SK-N-SH (cell line): ENCODE results near the gene AFG3L2. TPM values are rescaled to one million over a fixed set of nuclear protein-coding genes. Genes with fewer than 3 reads are reported as not detected.

Source experiments
- CTCF ChIA-PET: fragments of 300-600, 350-600 bp; formaldehyde crosslinking; extraction: SDS; loops from one replicate; lab custom pipeline; 2021; lab: Yijun Ruan, JAX
- POLR2A ChIA-PET: fragments of 350-600 bp; sonication (Branson Sonifier 250); formaldehyde crosslinking; extraction: SDS; loops from one replicate; lab custom pipeline; 2020; ENCODE audit warnings: antibody characterized with exemption, inconsistent platforms; lab: Yijun Ruan, JAX
- DNase-seq: peaks from one replicate; pipeline ENCODE4 v3.0.0; 2012
- H2AFZ ChIP-seq: fragments of 200-600 bp; sonication (generic); 2 replicates; pipeline ENCODE4 v1.8.1; 2016; ENCODE audit warnings: antibody characterized with exemption, mild to moderate bottlenecking, low read depth
- H3F3A ChIP-seq: fragments of 200-600 bp; sonication (generic); replicated peaks from 2 replicates; pipeline ENCODE3; 2016; ENCODE audit warnings: antibody characterized with exemption, mild to moderate bottlenecking; ENCODE audit not compliant: insufficient read depth
- H3K27ac ChIP-seq, 2 experiments: fragments of 200-500 bp in 1 of 2; fragments of 200-600 bp in 1 of 2; sonication (Bioruptor generic) in 1 of 2; sonication (generic), shearing (Covaris generic) in 1 of 2; 2 replicates each; pipeline versions ENCODE4 v1.5.1 to v1.6.1; 2014 to 2016; ENCODE audit warnings: low read depth in 2 of 2, inconsistent platforms in 1 of 2, low read length in 1 of 2, mild to moderate bottlenecking in 1 of 2, mixed read lengths in 1 of 2
- H3K27me3 ChIP-seq: fragments of 200-600 bp; sonication (generic), shearing (Covaris generic); 2 replicates; pipeline ENCODE4 v1.6.1; 2016; ENCODE audit warnings: mixed run types; ENCODE audit not compliant: insufficient read depth
- H3K36me3 ChIP-seq, 2 experiments: fragments of 200-500 bp in 1 of 2; fragments of 200-600 bp in 1 of 2; sonication (Bioruptor generic) in 1 of 2; sonication (generic) in 1 of 2; replicated peaks in 1 of 2; 2 replicates each; pipeline versions ENCODE3 to v1.5.1; 2014 to 2016; ENCODE audit warnings: low read length in 1 of 2, mild to moderate bottlenecking in 1 of 2; ENCODE audit not compliant: insufficient read depth in 2 of 2, control insufficient read depth in 1 of 2
- H3K4me1 ChIP-seq, 2 experiments: fragments of 200-500 bp in 1 of 2; fragments of 200-600 bp in 1 of 2; sonication (Bioruptor generic) in 1 of 2; sonication (generic), shearing (Covaris generic) in 1 of 2; 2 replicates each; pipeline versions ENCODE4 v1.5.1 to v1.6.1; 2014 to 2016; ENCODE audit warnings: low read depth in 1 of 2, low read length in 1 of 2, mixed run types in 1 of 2; ENCODE audit not compliant: insufficient read depth in 2 of 2, control insufficient read depth in 1 of 2
- H3K4me2 ChIP-seq: fragments of 200-600 bp; sonication (generic), shearing (Covaris generic); 2 replicates; pipeline ENCODE4 v1.6.1; 2017; ENCODE audit warnings: mixed run types
- H3K4me3 ChIP-seq, 2 experiments: fragments of 200-500 bp in 1 of 2; fragments of 200-600 bp in 1 of 2; sonication (Bioruptor generic) in 1 of 2; sonication (generic), shearing (Covaris generic) in 1 of 2; 2 replicates each; pipeline versions ENCODE4 v1.5.1 to v1.8.1; 2014 to 2016; ENCODE audit warnings: low read depth in 2 of 2, inconsistent platforms in 1 of 2, low read length in 1 of 2, mild to moderate bottlenecking in 1 of 2, mixed read lengths in 1 of 2, moderate library complexity in 1 of 2
- H3K79me2 ChIP-seq: fragments of 200-600 bp; sonication (generic); 2 replicates; pipeline ENCODE4 v1.8.1; 2017; ENCODE audit warnings: mild to moderate bottlenecking; ENCODE audit not compliant: insufficient read depth
- H3K9ac ChIP-seq: fragments of 200-600 bp; sonication (generic); 2 replicates; pipeline ENCODE4 v1.6.1; 2017; ENCODE audit warnings: mixed run types
- H3K9me2 ChIP-seq: fragments of 200-600 bp; sonication (generic); 2 replicates; pipeline ENCODE4 v1.6.1; 2017; ENCODE audit warnings: mixed run types
- H3K9me3 ChIP-seq: fragments of 200-600 bp; sonication (generic); 2 replicates; pipeline ENCODE4 v1.6.1; 2017; ENCODE audit warnings: mixed run types, mild to moderate bottlenecking, moderate library complexity
- H4K20me1 ChIP-seq: fragments of 200-600 bp; sonication (generic); 2 replicates; pipeline ENCODE4 v1.6.1; 2017; ENCODE audit warnings: mild to moderate bottlenecking, mixed run types; ENCODE audit not compliant: insufficient read depth
- CHD2 ChIP-seq: fragments of 150-350 bp; IDR thresholded peaks from 2 replicates; pipeline ENCODE4 v1.6.1; 2018; ENCODE audit warnings: low read length; ENCODE audit not compliant: partially characterized antibody
- EZH2phosphoT487 ChIP-seq: fragments of 200-600 bp; sonication (generic); IDR thresholded peaks from 2 replicates; pipeline ENCODE4 v1.6.1; 2017; ENCODE audit warnings: low read depth, mixed run types, mild to moderate bottlenecking, antibody characterized with exemption, moderate library complexity, borderline replicate concordance
- GABPA ChIP-seq: IDR thresholded peaks from 2 replicates; pipeline ENCODE4 v1.4.0; 2012; ENCODE audit warnings: low read depth, mild to moderate bottlenecking
- RCOR1 ChIP-seq: fragments of 150-350 bp; IDR thresholded peaks from 2 replicates; pipeline ENCODE4 v1.6.1; 2017; ENCODE audit warnings: antibody characterized with exemption, low read length
- RXRA ChIP-seq: IDR thresholded peaks from 2 replicates; pipeline ENCODE4 v1.4.0; 2012; ENCODE audit warnings: low read depth, mild to moderate bottlenecking, borderline replicate concordance
- YY1 ChIP-seq: IDR thresholded peaks from 2 replicates; pipeline ENCODE4 v1.4.0; 2012; ENCODE audit warnings: low read depth, mild to moderate bottlenecking
- WGBS: methylation state at CpG from one replicate; pipeline ENCODE4 v1.1.6; 2017; ENCODE audit warnings: low lambda C conversion rate; 5-methylcytosine and 5-hydroxymethylcytosine counted together
- polyA plus RNA-seq, 3 experiments: library from polyadenylated mRNA; depleted of rRNA; stranded (reverse); fragments of >200 nt; gene quantifications; 2 replicates each; pipeline ENCODE4 v1.2.3, GENCODE V29; 2012
- TF ChIP-seq, protein P1 (sequence below): fragments of 200-600 bp; sonication (generic); IDR thresholded peaks from 2 replicates; pipeline ENCODE4 v1.6.1; 2017; ENCODE audit warnings: antibody characterized with exemption, mild to moderate bottlenecking, moderate library complexity
- TF ChIP-seq, protein P2 (sequence below): IDR thresholded peaks from 2 replicates; pipeline ENCODE4 v1.6.1; 2012; ENCODE audit warnings: mild to moderate bottlenecking, low read depth, low read length, moderate library complexity
- TF ChIP-seq, protein P3 (sequence below): IDR thresholded peaks from 2 replicates; pipeline ENCODE4 v1.4.0; 2012; ENCODE audit warnings: low read depth, borderline replicate concordance
- TF ChIP-seq, protein P4 (sequence below): IDR thresholded peaks from 2 replicates; pipeline ENCODE4 v1.4.0; 2012; ENCODE audit warnings: low read depth

The AFG3L2 gene
- polyA plus RNA-seq, 1 of the 3 experiments (the other 2 are of a cell fraction): 26.0 TPM

DNA sequence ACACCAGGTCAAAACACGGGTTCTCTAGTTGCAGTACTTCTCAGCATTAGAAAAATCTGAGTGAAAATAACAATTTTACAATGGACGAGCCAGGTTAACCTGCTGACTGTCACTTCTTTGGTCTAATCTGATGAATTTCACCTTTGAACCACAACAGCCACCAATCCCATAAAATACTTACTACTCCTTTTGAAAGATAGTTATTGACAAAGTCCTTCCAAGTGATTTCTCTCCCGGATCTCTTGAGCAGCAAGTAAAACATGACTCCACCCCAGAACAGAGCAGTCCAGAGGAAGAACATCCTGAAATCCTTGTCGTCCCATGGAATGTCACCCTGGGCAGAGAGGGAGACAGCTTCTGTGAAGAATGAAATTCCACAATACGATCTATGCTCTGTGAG, 10.2 kb downstream of the AFG3L2 start:
- H3K9me2 ChIP-seq: no peaks in the 10 kb centered on the region
- ChIA-PET CTCF (interaction anchor here (1.6 kb wide), 1 partner anchor 39 kb away, joined by 4 read pairs; no protein-coding TSS in a partner anchor), POLR2A (no interaction called here)
- no peak overlapping the region for H3K9ac ChIP-seq
- DNase-seq: no peak
- peaks cover 46 to 47% of the 10 kb centered on the region in 2 experiments for H3K36me3 ChIP-seq
- H3F3A ChIP-seq: peaks cover 5% of the 10 kb centered on the region
- H3K4me2 ChIP-seq: no peak overlapping the region
- no peak overlapping the region for H3K27ac ChIP-seq
- H3K79me2 ChIP-seq: peaks cover 50% of the 10 kb centered on the region
- no peaks in the 10 kb centered on the region for H3K9me3 ChIP-seq
- no peak overlapping the region for H2AFZ ChIP-seq
- no peak overlapping the region for H3K4me3 ChIP-seq
- no peaks in the 10 kb centered on the region for H3K27me3 ChIP-seq
- peaks cover 0 to 8% of the 10 kb centered on the region in 2 experiments; a peak in 2 of 4 replicates for H3K4me1 ChIP-seq
- WGBS: 95% methylated on average over 5 of the region's 5 CpGs
- H4K20me1 ChIP-seq: no peaks in the 10 kb centered on the region; the same call in 1 of the 2 replicates
- TF ChIP-seq, protein P1, sequence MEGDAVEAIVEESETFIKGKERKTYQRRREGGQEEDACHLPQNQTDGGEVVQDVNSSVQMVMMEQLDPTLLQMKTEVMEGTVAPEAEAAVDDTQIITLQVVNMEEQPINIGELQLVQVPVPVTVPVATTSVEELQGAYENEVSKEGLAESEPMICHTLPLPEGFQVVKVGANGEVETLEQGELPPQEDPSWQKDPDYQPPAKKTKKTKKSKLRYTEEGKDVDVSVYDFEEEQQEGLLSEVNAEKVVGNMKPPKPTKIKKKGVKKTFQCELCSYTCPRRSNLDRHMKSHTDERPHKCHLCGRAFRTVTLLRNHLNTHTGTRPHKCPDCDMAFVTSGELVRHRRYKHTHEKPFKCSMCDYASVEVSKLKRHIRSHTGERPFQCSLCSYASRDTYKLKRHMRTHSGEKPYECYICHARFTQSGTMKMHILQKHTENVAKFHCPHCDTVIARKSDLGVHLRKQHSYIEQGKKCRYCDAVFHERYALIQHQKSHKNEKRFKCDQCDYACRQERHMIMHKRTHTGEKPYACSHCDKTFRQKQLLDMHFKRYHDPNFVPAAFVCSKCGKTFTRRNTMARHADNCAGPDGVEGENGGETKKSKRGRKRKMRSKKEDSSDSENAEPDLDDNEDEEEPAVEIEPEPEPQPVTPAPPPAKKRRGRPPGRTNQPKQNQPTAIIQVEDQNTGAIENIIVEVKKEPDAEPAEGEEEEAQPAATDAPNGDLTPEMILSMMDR: no peak
- no peak for TF ChIP-seq RXRA
- TF ChIP-seq, protein P2, sequence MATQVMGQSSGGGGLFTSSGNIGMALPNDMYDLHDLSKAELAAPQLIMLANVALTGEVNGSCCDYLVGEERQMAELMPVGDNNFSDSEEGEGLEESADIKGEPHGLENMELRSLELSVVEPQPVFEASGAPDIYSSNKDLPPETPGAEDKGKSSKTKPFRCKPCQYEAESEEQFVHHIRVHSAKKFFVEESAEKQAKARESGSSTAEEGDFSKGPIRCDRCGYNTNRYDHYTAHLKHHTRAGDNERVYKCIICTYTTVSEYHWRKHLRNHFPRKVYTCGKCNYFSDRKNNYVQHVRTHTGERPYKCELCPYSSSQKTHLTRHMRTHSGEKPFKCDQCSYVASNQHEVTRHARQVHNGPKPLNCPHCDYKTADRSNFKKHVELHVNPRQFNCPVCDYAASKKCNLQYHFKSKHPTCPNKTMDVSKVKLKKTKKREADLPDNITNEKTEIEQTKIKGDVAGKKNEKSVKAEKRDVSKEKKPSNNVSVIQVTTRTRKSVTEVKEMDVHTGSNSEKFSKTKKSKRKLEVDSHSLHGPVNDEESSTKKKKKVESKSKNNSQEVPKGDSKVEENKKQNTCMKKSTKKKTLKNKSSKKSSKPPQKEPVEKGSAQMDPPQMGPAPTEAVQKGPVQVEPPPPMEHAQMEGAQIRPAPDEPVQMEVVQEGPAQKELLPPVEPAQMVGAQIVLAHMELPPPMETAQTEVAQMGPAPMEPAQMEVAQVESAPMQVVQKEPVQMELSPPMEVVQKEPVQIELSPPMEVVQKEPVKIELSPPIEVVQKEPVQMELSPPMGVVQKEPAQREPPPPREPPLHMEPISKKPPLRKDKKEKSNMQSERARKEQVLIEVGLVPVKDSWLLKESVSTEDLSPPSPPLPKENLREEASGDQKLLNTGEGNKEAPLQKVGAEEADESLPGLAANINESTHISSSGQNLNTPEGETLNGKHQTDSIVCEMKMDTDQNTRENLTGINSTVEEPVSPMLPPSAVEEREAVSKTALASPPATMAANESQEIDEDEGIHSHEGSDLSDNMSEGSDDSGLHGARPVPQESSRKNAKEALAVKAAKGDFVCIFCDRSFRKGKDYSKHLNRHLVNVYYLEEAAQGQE: no peak
- TF ChIP-seq, protein P3, sequence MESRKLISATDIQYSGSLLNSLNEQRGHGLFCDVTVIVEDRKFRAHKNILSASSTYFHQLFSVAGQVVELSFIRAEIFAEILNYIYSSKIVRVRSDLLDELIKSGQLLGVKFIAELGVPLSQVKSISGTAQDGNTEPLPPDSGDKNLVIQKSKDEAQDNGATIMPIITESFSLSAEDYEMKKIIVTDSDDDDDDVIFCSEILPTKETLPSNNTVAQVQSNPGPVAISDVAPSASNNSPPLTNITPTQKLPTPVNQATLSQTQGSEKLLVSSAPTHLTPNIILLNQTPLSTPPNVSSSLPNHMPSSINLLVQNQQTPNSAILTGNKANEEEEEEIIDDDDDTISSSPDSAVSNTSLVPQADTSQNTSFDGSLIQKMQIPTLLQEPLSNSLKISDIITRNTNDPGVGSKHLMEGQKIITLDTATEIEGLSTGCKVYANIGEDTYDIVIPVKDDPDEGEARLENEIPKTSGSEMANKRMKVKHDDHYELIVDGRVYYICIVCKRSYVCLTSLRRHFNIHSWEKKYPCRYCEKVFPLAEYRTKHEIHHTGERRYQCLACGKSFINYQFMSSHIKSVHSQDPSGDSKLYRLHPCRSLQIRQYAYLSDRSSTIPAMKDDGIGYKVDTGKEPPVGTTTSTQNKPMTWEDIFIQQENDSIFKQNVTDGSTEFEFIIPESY: no peak
- TF ChIP-seq EZH2phosphoT487: no peak
- no peak for TF ChIP-seq YY1
- TF ChIP-seq RCOR1: no peak
- TF ChIP-seq, protein P4, sequence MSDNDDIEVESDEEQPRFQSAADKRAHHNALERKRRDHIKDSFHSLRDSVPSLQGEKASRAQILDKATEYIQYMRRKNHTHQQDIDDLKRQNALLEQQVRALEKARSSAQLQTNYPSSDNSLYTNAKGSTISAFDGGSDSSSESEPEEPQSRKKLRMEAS: no peak
- TF ChIP-seq GABPA: no peak
- TF ChIP-seq CHD2: no peak
